WI38 (cell line): ENCODE measurements around the gene TOMM20.

Experiments
- H3K4me3 ChIP-seq: 2 replicates; pipeline ENCODE4 v1.5.1; 2011; ENCODE audit warnings: low read depth, mild to moderate bottlenecking, control low read depth, low read length
- TF ChIP-seq, protein P1 (sequence below): IDR thresholded peaks from 2 replicates; pipeline ENCODE4 v1.5.1; 2012; ENCODE audit warnings: low read depth, mild to moderate bottlenecking, control low read depth, low read length

Gene TOMM20

DNA sequence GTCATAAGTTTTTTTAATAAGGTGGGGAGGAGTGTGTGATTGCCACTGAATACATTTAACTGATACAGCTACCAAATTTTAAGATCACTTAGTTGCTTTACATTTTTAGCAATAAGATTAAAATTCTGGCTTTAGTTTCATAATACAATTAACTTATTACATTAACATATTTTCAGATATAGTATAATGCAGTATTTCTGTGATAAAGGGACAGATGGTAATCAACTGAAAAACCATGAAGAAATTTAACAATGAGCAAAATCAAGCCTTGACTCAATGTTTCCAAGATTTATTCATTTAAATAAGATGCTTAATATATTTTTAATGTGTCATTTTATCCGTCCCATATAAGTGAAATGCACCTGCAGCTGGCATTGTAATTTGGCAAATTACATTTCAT is 4.0 kb downstream of the TOMM20 start:
- no peak overlapping the region for H3K4me3 ChIP-seq

DNA sequence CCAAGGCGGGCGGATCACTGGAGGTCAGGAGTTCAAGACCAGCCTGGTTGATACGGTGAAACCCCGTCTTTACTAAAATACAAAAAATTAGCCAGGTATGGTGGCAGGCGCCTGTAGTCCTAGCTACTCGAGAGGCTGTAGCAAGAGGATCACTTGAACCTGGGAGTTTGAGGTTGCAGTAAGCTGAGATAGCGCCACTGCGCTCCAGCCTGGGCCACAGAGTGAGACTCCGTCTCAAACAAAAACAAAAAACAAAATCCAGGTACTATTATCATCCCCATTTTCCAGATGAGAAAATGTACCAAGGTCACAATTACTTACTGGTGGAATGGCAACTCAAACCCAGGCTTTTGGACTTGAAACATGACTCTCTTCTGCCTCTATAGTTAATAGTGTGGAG is 4.5 kb downstream of the TOMM20 start:
- no peak overlapping the region for H3K4me3 ChIP-seq
- TF ChIP-seq, protein P1, sequence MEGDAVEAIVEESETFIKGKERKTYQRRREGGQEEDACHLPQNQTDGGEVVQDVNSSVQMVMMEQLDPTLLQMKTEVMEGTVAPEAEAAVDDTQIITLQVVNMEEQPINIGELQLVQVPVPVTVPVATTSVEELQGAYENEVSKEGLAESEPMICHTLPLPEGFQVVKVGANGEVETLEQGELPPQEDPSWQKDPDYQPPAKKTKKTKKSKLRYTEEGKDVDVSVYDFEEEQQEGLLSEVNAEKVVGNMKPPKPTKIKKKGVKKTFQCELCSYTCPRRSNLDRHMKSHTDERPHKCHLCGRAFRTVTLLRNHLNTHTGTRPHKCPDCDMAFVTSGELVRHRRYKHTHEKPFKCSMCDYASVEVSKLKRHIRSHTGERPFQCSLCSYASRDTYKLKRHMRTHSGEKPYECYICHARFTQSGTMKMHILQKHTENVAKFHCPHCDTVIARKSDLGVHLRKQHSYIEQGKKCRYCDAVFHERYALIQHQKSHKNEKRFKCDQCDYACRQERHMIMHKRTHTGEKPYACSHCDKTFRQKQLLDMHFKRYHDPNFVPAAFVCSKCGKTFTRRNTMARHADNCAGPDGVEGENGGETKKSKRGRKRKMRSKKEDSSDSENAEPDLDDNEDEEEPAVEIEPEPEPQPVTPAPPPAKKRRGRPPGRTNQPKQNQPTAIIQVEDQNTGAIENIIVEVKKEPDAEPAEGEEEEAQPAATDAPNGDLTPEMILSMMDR = no peak

More for the DNA sequence above, 4.0 kb downstream of the TOMM20 start:
- TF ChIP-seq, protein P1 = no peak

DNA sequence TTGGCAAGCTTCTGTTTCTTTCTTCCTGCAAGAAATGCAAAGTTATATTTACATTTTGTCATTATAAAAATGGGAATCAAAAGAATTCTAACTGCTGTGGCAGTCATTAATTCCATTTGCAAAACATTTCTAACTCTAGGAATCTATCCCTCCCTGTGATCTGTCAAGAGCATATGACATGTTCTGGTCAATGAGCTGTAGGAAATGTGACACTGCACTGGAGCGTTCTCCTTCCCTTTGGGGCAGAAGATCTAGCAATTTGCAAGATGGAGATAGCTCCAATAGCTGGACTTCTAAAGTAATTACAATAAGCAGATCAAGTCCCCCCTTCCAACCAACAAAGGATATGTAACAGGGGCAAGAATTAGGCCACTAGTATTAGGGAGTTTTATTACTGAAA is 6.3 kb downstream of the TOMM20 start:
- TF ChIP-seq, protein P1 = no peak
- H3K4me3 ChIP-seq = no peak overlapping the region

DNA sequence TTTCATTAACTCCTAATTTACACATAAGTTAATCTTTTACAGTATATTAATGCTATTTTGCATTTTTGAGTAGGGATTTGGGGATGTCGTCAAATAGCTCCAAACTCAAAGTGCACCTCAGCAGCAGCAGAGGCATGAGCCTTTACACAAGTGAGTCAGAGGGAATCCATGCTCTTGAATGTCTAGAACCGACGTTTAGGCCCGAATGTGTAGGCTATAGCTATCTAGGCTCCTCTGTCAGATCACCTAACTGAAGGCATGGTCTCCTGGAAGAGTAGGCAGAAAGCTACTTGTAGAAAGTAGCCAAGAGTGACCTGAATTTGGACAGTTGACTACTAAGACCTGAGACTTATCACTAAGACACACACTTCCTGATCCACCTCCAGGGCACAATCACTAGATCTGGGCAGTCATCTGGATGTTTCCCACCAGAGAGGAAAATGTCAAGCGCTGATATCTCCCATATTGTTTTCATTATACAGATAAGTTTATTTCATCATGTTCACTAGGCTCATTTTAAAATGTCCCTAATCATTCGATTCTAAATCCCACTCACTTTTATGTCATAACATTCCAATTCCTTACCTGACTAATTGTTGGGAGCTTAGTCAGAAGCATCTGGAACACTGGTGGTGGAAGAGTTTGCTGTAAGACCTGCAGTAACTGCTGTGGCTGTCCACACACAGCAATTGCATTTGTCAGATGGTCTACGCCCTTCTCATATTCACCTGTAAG is 15.3 kb downstream of the TOMM20 start:
- TF ChIP-seq, protein P1 = no peak
- no peak overlapping the region for H3K4me3 ChIP-seq

DNA sequence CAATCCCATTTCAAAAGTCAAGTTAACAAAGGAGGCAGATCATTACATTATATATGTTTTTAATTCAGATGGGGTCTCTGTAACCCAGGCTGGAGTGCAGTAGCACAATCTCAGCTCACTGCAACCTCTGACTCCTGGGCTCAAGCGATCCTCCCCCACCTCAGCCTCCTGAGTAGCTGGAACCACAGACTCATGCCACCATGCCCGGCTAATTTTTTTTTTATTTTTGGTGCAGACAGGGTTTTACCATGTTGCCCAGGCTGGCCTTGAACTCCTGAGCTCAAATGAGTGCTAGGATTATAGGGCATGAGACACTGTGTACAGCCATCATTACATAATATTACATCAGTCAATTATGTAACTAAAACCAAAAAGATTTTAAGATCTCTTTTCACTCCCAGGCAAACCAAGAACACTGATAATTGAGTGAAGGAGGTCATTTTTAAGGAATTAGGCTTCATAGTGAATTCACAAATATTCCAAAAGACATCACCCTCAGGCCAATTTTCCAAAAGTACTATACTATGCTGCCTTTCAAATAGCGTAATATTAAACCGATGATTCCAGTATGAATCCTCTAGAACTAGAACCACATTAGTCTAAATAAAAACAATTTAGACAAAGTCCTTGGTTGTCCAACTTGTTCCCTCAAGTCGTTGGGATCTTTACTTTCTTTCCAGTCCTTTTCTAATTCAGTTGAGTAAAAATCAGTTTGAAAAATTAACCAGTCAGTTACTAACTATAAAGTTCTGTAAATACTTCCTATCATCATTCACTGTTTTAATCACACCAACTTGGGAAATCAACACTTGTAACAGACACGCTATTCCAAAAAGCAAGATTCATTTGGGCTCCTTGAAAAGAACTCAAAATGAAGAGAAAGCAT is 16.1 kb downstream of the TOMM20 start:
- TF ChIP-seq, protein P1 = no peak
- no peak overlapping the region for H3K4me3 ChIP-seq

DNA sequence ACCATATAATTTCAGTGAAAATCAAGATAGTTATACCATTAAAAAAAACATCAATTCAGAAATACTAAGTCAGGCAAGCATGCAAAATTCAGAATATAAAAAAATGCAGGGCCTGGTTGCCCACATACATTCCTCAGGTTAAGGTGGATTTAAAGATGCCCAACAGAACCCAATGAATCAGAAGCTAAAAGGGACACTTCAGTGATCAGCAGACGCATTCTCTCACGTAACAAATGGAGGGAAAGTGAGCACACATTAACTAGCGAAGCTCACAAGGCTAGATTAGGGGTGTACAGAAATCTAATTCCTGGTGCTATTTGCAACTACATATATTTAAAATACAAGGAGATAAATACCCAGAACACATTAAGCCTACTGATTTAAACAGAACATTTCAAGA is 17.5 kb downstream of the TOMM20 start:
- TF ChIP-seq, protein P1 = no peak
- no peak overlapping the region for H3K4me3 ChIP-seq

DNA sequence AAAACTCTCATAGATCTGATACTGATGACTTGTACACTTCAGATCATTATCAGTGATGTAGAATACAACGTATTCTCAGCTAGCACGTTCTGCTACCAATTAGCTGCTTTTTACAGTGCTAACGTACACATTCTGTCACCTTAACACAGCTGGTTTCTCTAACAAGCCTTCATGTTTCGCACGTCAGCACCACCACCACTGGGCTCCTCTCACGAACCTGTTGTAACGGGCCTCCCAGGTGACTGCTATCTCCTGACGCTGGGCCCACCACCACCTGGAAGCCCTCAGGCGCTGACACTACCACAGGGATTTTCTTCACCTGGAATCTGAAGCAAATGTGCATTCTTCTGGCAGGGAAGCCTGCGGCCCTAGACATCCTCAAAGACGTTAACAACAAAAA is 19.8 kb downstream of the TOMM20 start:
- H3K4me3 ChIP-seq = no peak overlapping the region
- TF ChIP-seq, protein P1 = no peak
